Measurements from ENCODE around the gene KCND3. TPM values are rescaled to one million over a fixed set of nuclear protein-coding genes. Genes with fewer than 3 reads are reported as not detected.

Gene KCND3
- total and polyA plus RNA-seq, 8 donors: 2.5 to 18.6 (median 6.9) TPM

- no peak for TF ChIP-seq CTCF (IDR thresholded peaks at IDR 0.05)
- Histone ChIP-seq H3K4me3 (no peak overlapping the region), H3K27ac (no peak overlapping the region), H3K4me1 (no peaks in the 10 kb centered on the region), H3K27me3 (no peaks in the 10 kb centered on the region), H3K36me3 (no peaks in the 10 kb centered on the region), H3K9me3 (no peaks in the 10 kb centered on the region)
- DNase-seq (no peak), ATAC-seq (no peak), FAIRE-seq (no peak)
- 77 to 83% methylated on average over 4 of the region's 4 CpGs for WGBS, 2 donors
- intact Hi-C loops (cut with DNase I): no loop called here
Measured at GRCh38 chr1:111818081-111818480, 171.4 kb downstream of the KCND3 start.

- 81 to 84% methylated on average over 3 of the region's 3 CpGs for WGBS, 2 donors
- intact Hi-C loops (cut with DNase I): no loop called here
- no peak overlapping the region for H3K27ac ChIP-seq
- no peaks in the 10 kb centered on the region for H3K36me3 ChIP-seq
- H3K9me3 ChIP-seq: no peaks in the 10 kb centered on the region
- ATAC-seq (no peak), FAIRE-seq (no peak), DNase-seq (no peak)
- H3K27me3 ChIP-seq: no peaks in the 10 kb centered on the region
- H3K4me3 ChIP-seq: no peak overlapping the region
- TF ChIP-seq CTCF (IDR thresholded peaks at IDR 0.05): no peak
- no peaks in the 10 kb centered on the region for H3K4me1 ChIP-seq
Measured at GRCh38 chr1:111814642-111815041, 174.8 kb downstream of the KCND3 start.

GRCh38 chr1:111814305-111814628 lies 175.2 kb downstream of the KCND3 start:
- intact Hi-C loops (cut with DNase I): no loop called here
- no peaks in the 10 kb centered on the region for H3K36me3 ChIP-seq

GRCh38 chr1:111813440-111814304 lies 175.8 kb downstream of the KCND3 start:
- intact Hi-C loops (cut with DNase I): no loop called here
- no peaks in the 10 kb centered on the region for H3K27me3 ChIP-seq
- no peak for TF ChIP-seq CTCF (IDR thresholded peaks at IDR 0.05)
- no peak overlapping the region for H3K27ac ChIP-seq
- H3K4me3 ChIP-seq: no peak overlapping the region
- ATAC-seq: no peak
- no peaks in the 10 kb centered on the region for H3K9me3 ChIP-seq
- no peaks in the 10 kb centered on the region for H3K36me3 ChIP-seq
- no peak for DNase-seq
- FAIRE-seq: no peak
- no peaks in the 10 kb centered on the region for H3K4me1 ChIP-seq
- 81 to 83% methylated on average over 16 of the region's 16 CpGs for WGBS, 2 donors

More at GRCh38 chr1:111814305-111814628, 175.2 kb downstream of the KCND3 start:
- Histone ChIP-seq H3K27me3 (no peaks in the 10 kb centered on the region), H3K4me3 (no peak overlapping the region), H3K4me1 (no peaks in the 10 kb centered on the region), H3K27ac (no peak overlapping the region), H3K9me3 (no peaks in the 10 kb centered on the region)
- 93 to 94% methylated on average over 9 of the region's 9 CpGs for WGBS, 2 donors
- TF ChIP-seq CTCF (IDR thresholded peaks at IDR 0.05): no peak
- no peak for ATAC-seq
- FAIRE-seq: no peak
- no peak for DNase-seq

GRCh38 chr1:111812306-111812705 lies 177.2 kb downstream of the KCND3 start:
- Histone ChIP-seq H3K9me3 (no peaks in the 10 kb centered on the region), H3K27me3 (no peaks in the 10 kb centered on the region), H3K4me1 (no peaks in the 10 kb centered on the region), H3K4me3 (no peak overlapping the region), H3K36me3 (no peaks in the 10 kb centered on the region), H3K27ac (no peak overlapping the region)
- ATAC-seq (no peak), FAIRE-seq (no peak), DNase-seq (no peak)
- no peak for TF ChIP-seq CTCF (IDR thresholded peaks at IDR 0.05)
- WGBS, 2 donors: 92 to 94% methylated on average over 4 of the region's 4 CpGs
- intact Hi-C loops (cut with DNase I): no loop called here

All from pancreas (tissue), 10 donors.